Occipital lobe (tissue), 2 donors: ENCODE results near the gene IRX2. TPM values are rescaled to one million over a fixed set of nuclear protein-coding genes. Genes with fewer than 3 reads are reported as not detected.

Experiments
- DNase-seq: peaks from one replicate; lab custom pipeline; 2025; lab: John Stamatoyannopoulos, UW
- total RNA-seq: library from RNA; depleted of rRNA; stranded (reverse); fragments of >200 nt; gene quantifications from one replicate; pipeline ENCODE4 v1.2.3, GENCODE V29; 2014

IRX2 gene
- total RNA-seq, 1 donor from 2014 or later: not detected

GRCh38 chr5:2718115-2718514 lies 33.4 kb downstream of the IRX2 start:
- DNase-seq: no peak

GRCh38 chr5:2715856-2716255 lies 35.6 kb downstream of the IRX2 start:
- no peak for DNase-seq

DNA sequence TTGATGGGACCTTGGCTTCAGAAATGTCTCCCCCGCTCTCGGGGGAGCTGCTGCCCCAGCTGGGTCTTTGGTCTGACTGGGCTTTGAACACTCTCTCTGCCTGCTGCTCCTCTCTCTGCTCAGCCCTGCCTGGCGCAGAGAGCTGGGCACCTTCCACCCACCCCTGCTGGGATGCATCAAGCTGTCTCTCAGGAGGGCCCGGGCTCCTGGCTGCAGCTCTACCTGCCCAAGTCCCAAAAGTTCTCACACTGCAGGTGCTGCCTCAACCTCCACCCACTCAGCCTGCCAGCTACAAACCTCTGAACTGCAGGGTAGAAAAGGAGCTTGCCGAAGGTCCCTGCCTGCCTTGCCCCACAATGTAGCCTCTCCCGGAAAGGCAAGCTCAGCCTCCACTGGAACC lies 36.7 kb downstream of the IRX2 start:
- DNase-seq: no peak

- DNase-seq: no peak
Measured at GRCh38 chr5:2714026-2714425, 37.5 kb downstream of the IRX2 start.

GRCh38 chr5:2711446-2712425 lies 39.7 kb downstream of the IRX2 start:
- DNase-seq: no peak

DNA sequence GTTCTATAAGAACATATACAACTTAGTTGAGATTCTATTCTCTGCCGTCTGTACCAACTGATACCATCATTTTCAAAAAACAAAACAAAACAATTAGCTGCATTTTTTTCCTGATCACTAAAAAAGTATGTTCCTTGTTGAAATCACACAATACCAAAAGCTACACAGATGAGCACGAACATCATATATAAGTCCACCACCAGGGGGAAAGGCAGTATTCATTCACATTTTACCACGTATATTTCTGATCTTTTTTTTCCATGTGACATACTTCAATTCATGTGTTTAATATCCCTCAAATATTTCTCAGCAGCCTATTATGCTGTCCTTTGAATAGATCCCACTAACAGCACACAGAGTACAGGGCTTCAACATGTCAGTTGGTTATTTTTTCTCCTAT lies 40.6 kb downstream of the IRX2 start:
- DNase-seq: no peak

DNA sequence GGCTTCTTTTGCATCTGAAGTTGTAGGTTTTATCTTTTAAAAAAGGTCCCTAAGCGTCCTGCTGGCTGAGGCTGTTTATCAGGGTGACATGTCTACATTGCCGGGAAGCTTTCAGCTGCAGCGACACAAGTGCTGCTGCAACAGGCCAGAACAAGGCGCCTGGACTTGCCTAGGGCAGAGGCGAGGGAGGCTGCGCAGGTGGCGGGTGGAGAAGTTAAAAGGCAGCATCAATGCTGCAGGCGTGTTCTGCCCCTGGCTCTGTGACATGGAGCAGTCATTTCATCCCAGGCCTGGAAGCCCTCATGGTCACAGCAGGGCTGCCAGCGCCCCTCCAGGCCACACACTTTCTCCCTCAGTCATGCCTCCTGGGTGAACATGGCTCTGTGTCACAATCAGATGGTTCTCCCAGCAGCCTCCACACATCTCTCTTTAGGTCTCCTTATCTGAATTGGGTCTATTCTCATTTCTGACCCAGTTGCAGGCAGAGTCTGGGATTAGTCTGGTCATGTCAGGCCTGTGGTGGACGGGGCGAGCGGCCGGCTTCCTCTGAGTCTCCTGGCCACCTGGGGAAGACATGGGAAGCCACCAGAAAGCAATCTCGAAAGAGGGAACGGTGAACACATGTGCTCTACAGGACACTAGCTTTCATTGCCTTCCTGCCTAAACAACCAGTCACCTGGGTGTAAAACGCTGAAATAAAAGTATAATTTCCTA lies 41.3 kb downstream of the IRX2 start:
- DNase-seq: no peak

DNA sequence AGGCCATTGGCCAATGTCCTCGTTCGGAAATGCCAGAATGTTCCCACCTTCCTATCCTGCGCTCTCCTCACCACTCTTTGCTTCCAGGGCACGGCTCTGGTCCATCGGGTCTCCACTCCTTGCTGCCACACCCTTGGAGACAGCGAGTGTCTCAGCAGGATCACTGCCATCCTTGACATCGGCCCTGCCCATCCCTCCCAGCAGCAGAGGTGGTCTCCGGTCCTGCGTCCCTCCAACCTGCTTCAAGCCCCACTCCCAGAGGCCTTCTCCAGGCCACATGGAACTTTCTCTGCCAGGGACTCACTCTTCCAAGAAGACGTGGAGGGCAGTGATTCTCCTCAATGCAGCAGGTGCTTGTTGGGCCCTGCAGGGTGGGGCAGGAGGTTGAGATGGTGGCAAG lies 42.7 kb downstream of the IRX2 start:
- no peak for DNase-seq

DNA sequence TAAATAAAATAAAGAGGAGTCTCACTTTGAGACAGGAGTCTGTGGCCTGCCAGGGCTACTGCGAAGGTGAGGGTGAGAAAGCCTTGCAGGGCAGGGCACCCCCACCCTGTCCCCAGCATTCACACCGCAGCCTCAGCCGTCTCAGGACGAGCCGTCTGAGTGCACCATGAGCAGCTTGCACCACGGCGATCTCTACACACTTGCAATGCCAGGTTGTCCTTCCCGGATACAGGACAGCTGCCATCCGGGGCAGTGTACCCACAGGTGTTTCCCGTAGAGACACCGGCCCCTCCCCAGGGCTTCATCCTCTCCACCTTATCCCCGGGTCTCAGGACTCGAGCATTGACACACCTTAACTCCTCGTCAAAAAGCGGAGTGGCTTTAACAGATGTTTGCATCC lies 43.3 kb downstream of the IRX2 start:
- DNase-seq: no peak

DNA sequence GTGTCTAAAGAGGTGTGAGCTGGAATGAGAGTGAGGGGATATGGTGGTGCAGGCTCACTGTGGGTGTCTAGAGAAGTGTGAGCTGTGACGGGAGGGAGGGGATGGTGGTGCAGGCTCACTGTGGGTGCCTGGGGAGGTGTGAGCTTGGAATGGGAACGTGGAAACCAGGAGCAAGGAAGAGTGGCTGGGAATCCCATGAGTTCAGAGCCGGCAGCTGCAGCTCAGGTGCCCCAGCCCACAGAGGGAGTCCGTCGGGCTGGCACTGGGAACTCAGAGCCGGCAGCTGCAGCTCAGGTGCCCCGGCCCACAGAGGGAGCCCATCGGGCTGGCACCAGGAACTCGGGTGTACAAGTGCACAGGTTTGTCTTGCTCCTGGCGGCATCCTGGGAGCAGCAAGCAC lies 45.6 kb downstream of the IRX2 start:
- no peak for DNase-seq

- DNase-seq: no peak
Measured at GRCh38 chr5:2704806-2705645, 46.5 kb downstream of the IRX2 start.

- DNase-seq: no peak
Measured at GRCh38 chr5:2704111-2704510, 47.4 kb downstream of the IRX2 start.

- no peak for DNase-seq
Measured at GRCh38 chr5:2703615-2704014, 47.9 kb downstream of the IRX2 start.

DNA sequence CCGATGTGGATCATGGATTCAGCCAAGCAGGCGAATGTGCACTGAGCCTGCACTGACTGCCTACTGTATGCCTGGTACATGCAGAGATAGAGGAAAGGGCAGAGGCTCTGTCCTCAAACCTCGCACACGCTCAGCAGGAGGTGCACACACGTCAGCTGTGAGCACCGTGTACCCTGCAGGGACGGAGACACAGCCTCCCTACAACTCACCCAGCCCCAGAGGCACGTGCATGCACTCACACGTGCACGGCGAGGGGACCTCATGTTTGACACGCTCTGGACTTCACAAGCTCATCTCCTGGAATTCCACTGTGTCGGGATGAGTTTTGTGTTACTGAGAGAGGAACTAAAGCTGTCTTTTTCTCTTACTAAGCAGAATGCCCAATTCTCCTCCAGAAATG lies 48.4 kb downstream of the IRX2 start:
- DNase-seq: no peak

DNA sequence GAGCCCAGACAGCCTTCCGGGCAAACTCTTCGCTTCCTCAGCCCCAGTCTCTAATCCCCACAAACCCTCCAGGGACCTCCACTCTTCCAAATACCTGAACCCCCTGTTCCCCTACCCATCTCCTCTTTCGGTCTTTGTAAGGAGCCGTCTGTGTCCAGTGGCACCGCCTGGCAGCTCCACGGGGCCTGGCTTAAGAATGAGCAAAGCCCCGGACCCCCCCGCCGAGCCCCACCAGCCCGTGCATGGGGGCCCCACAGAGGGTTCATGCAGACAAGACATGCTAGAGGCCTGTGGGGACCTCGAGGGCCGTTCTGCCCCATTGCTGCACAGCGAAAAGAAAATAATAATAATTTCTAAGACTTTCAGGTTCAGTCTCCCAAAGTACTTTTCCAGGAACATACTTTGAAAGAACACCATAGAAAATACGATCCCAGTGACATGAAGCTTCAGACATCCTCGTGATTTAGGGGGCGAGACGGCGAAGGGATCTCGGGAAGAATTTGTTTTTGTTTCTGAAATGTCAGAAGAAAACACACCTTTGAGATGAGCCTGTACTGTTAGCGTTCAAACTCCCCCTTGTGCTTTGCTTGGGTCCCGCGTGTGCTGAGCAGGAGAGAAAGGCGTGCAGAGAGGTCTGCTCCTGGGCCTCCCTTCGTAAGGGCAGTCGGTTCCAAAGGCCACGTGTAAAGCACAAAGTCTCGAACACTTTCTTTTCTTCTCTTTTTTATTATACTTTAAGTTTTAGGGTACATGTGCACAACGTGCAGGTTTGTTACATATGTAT lies 49.2 kb downstream of the IRX2 start:
- DNase-seq: no peak

GRCh38 chr5:2701592-2701991 lies 49.9 kb downstream of the IRX2 start:
- no peak for DNase-seq

GRCh38 chr5:2700876-2701275 lies 50.6 kb downstream of the IRX2 start:
- DNase-seq: no peak

GRCh38 chr5:2699686-2700085 lies 51.8 kb downstream of the IRX2 start:
- DNase-seq: no peak

- no peak for DNase-seq
Measured at GRCh38 chr5:2699231-2699630, 52.2 kb downstream of the IRX2 start.

DNA sequence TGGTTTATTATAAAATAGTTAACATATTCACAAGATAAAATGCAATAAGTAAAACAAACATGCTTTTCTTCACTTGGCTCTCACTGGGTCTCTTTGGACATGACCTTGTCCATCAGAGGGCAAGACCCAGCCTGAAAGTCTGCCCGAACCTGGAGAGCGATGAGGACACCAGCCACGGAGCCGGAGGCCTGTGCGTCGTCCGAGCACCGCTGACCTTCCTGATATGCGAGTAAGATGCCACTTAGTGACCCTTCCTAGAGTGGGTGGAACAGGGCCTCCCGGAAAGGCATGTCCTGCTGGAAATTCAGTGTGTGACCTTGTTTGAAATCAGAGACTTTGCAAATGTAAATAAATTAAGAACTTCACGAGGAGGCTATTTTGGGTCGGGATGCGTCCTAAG lies 52.9 kb downstream of the IRX2 start:
- no peak for DNase-seq
